NT2/D1 (cell line): ENCODE results near the gene S100A2.

Experiments
- SUZ12 ChIP-seq: IDR thresholded peaks from 2 replicates; pipeline ENCODE4 v1.6.1; 2011; ENCODE audit not compliant: insufficient read length, insufficient read depth; ENCODE audit errors: extremely low read depth
- YY1 ChIP-seq: IDR thresholded peaks from 2 replicates; pipeline ENCODE4 v1.6.1; 2011; ENCODE audit not compliant: insufficient read length, insufficient read depth

DNA sequence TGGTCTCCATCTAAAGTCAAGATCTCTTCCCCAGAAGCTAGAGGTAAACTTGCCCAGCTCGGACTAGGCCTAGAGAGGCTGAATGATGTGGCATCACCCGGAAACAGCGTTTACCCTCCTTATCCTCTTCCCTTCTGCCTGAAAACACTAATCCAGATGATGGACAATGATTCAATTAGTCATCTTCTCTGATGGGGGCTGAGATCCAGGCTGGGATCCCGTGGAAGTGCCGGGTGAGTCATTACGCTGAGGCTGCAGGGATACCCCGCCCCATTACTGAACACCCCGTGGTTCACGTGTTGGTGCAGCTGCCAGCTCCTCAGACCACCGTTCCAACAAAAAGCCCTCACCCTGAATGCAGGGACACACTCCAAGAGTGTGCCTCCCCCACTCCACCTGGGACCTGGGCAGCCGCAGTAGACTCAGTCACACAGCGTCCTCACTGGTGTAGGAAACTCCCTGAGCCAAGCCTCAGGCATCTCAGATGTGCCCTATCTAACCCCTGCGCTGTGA lies 31.9 kb downstream of the S100A2 start:
- no peak for TF ChIP-seq SUZ12
- no peak for TF ChIP-seq YY1
